Breast epithelium (tissue), 3 donors: ENCODE results near the gene SF3A2.

Experiments used
- CTCF ChIP-seq, 3 donors: fragments of 450-650 bp; IDR thresholded peaks; one replicate each; pipeline ENCODE4 v1.5.1; 2016 to 2017; ENCODE audit warnings: antibody characterized with exemption in 3 of 3, mild to moderate bottlenecking in 3 of 3, moderate library complexity in 3 of 3
- POLR2AphosphoS5 ChIP-seq, 3 donors: sonication (generic); formaldehyde crosslinking; IDR thresholded peaks; one replicate each; pipeline ENCODE4 v1.6.1; 2017; ENCODE audit warnings: antibody characterized with exemption in 3 of 3

- TF ChIP-seq CTCF (IDR thresholded peaks at IDR 0.05), result no peak
- no peak for TF ChIP-seq POLR2AphosphoS5 (IDR thresholded peaks at IDR 0.05)
Observed at GRCh38 chr19:2188708-2189385, 47.8 kb upstream of the SF3A2 start.
